Brain microvascular endothelial cell (primary cell): ENCODE measurements around the gene SLC41A1.
"Not testable (repeated sequence)": the region's sequence is repeated elsewhere in the genome, so short reads cannot be mapped to it uniquely, and the experiment has no call there.

Experiments used
- DNase-seq: peaks from one replicate; pipeline ENCODE4 v3.0.0-alpha.2; 2020
- H3K27ac ChIP-seq: fragments of 250-450 bp; sonication (Bioruptor Pico); 2 replicates; pipeline ENCODE4 v1.5.1; 2020; ENCODE audit warnings: mild to moderate bottlenecking, moderate library complexity
- H3K27me3 ChIP-seq: fragments of 250-450 bp; sonication (Bioruptor Pico); replicated peaks from 2 replicates; pipeline ENCODE4 v1.5.1; 2020; ENCODE audit warnings: mild to moderate bottlenecking
- H3K36me3 ChIP-seq: fragments of 250-450 bp; sonication (Bioruptor Pico); replicated peaks from 2 replicates; pipeline ENCODE4 v1.5.1; 2020; ENCODE audit warnings: mild to moderate bottlenecking
- H3K4me3 ChIP-seq: 2 replicates; pipeline ENCODE4 v1.5.1; 2011; ENCODE audit warnings: low read depth, mild to moderate bottlenecking, control low read depth, low read length, moderate library complexity
- in situ Hi-C: cut with HindIII; loops from 2 replicates; pipeline ENCODE4 v1.10.0; 2017; ENCODE audit warnings: low sequenced_read_pairs, low pct_ligation_motif_present
- TF ChIP-seq, protein P1 (sequence below): IDR thresholded peaks from 2 replicates; pipeline ENCODE4 v1.5.1; 2011; ENCODE audit warnings: low read depth, mild to moderate bottlenecking, moderate library complexity, low read length, control low read depth, inconsistent platforms; ENCODE audit errors: missing control alignments

SLC41A1 gene

GRCh38 chr1:205812878-205813754 lies at the start of gene SLC41A1:
SLC41A1 (minus strand) TSS chr1:205813198; CDS start chr1:205810441, 2,757 bp downstream.
- Histone ChIP-seq H3K27ac (peak within 1 kb of the TSS; percentile 13), H3K36me3 (peaks cover 6% of the 10 kb centered on the region), H3K27me3 (no peaks in the 10 kb centered on the region), H3K4me3 (peak within 1 kb of the TSS; percentile 77)
- TF ChIP-seq, protein P1, sequence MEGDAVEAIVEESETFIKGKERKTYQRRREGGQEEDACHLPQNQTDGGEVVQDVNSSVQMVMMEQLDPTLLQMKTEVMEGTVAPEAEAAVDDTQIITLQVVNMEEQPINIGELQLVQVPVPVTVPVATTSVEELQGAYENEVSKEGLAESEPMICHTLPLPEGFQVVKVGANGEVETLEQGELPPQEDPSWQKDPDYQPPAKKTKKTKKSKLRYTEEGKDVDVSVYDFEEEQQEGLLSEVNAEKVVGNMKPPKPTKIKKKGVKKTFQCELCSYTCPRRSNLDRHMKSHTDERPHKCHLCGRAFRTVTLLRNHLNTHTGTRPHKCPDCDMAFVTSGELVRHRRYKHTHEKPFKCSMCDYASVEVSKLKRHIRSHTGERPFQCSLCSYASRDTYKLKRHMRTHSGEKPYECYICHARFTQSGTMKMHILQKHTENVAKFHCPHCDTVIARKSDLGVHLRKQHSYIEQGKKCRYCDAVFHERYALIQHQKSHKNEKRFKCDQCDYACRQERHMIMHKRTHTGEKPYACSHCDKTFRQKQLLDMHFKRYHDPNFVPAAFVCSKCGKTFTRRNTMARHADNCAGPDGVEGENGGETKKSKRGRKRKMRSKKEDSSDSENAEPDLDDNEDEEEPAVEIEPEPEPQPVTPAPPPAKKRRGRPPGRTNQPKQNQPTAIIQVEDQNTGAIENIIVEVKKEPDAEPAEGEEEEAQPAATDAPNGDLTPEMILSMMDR: no peak
- DNase-seq: peak; percentile 87
- in situ Hi-C loops: no loop called here

DNA sequence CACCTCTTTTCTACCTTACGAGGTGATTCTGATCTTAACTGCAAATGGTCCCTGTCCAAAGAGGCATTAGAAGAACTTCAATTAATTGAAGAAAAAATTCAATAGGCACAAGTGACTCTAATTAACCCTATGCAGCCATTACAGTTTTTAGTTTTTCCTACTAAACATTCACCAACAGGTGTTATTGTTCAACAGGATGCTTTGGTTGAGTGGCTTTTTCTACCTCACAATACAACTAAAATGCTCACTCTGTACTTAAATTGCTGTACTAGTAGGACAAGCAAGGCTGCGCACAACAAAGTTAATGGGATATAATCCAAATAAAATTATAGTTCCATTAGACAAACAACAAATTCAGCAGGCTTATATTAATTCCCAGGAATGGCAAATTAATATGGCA lies 48.5 kb upstream of the SLC41A1 start:
- H3K36me3 ChIP-seq: no peaks in the 10 kb centered on the region
- TF ChIP-seq, protein P1: no peak
- H3K27me3 ChIP-seq: peaks cover 8% of the 10 kb centered on the region
- DNase-seq: no peak
- no peak overlapping the region for H3K27ac ChIP-seq
- no peak overlapping the region for H3K4me3 ChIP-seq
- in situ Hi-C loops: no loop called here

DNA sequence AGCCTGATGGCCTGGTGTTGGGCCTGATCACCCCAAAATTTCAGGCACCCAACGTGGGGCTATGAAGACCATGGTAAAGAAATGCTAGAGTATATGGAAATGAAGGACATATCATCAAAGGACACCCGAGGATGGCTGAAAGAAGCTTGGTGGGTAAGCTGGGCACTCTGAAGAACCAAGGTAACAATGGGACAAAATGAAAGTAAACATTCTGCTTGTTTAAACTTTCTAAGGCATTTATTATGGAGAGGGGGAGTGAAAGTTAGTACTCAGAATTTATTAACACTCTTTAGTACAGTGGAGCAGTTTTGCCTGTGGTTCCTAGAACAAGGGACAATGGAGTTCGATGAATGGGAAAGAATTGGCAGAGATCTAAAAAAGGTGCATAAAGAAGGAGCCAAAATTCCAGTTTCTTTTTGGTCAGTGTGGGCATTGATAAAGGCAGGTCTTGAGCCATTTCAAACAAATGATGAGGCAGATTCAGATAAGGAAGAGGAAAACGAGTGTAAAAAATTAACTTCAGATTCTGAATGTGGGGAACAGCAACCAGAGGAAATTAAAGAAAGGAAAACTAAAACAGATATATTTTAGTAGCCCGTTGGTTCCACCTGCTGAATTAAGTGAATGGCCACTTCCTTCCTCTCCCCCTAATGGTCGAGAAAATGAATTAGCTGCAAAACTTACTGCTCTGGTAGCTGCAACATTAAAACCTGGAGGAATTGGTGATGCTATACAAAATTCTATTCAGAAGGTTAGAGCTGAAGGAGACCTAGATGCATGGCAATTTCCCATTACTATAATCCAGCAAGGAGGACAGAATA lies 45.4 kb upstream of the SLC41A1 start:
- DNase-seq: no peak
- TF ChIP-seq, protein P1: no peak
- H3K36me3 ChIP-seq: no peaks in the 10 kb centered on the region
- in situ Hi-C loops: no loop called here
- peaks cover 6% of the 10 kb centered on the region for H3K27me3 ChIP-seq
- no peak overlapping the region for H3K4me3 ChIP-seq
- H3K27ac ChIP-seq: no peak overlapping the region

DNA sequence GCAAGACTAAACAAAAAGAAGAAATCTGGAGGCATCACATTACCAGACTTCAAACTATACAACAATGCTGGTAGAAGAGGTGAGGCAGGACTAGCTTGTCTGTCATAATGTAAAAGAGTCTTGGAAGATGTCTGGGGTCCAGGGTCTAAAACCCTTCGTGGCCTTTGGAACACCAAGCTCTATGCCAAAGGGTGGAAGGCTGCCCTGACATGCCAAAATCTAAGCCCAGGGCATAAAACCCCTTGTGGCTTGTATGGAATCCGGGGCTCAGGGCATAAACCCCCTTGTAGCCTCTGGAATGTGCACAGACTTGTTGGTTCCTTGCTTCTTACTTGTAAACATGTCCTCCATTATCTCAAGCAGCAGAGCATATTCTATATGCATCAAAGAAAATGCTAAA lies 44.5 kb upstream of the SLC41A1 start:
- H3K27ac ChIP-seq, in situ Hi-C loops, DNase-seq, H3K36me3 ChIP-seq, H3K27me3 ChIP-seq, H3K4me3 ChIP-seq: not testable (repeated sequence)

GRCh38 chr1:205856433-205856832 lies 43.4 kb upstream of the SLC41A1 start:
- H3K4me3 ChIP-seq: no peak overlapping the region
- H3K27ac ChIP-seq: no peak overlapping the region
- no peaks in the 10 kb centered on the region for H3K36me3 ChIP-seq
- in situ Hi-C loops: no loop called here
- TF ChIP-seq, protein P1: no peak
- no peak for DNase-seq
- H3K27me3 ChIP-seq: no peaks in the 10 kb centered on the region

GRCh38 chr1:205852969-205853368 lies 40.0 kb upstream of the SLC41A1 start:
- Histone ChIP-seq H3K27me3 (no peaks in the 10 kb centered on the region), H3K27ac (no peak overlapping the region), H3K36me3 (no peaks in the 10 kb centered on the region), H3K4me3 (no peak overlapping the region)
- TF ChIP-seq, protein P1: no peak
- no peak for DNase-seq
- in situ Hi-C loops: no loop called here
